MM.1S (cell line): ENCODE results near the gene FBH1.

ENCODE experiments used
- DNase-seq: peaks from one replicate; pipeline ENCODE4 v3.0.0-alpha.2; 2015
- H2AFZ ChIP-seq: fragments of 300-600 bp; sonication (generic); 2 replicates; pipeline ENCODE4 v1.6.0; 2016; ENCODE audit warnings: antibody characterized with exemption, low read length
- H3F3A ChIP-seq: fragments of 300-600 bp; sonication (generic); 2 replicates; pipeline ENCODE4 v1.6.1; 2016; ENCODE audit warnings: mild to moderate bottlenecking, antibody characterized with exemption, low read length, moderate library complexity, mixed read lengths; ENCODE audit not compliant: insufficient read depth
- H3K27ac ChIP-seq: fragments of 300-600 bp; sonication (generic); 2 replicates; pipeline ENCODE4 v1.5.1; 2016; ENCODE audit warnings: mild to moderate bottlenecking, low read length
- H3K27me3 ChIP-seq: fragments of 300-600 bp; sonication (generic); replicated peaks from 2 replicates; pipeline ENCODE4 v1.6.0; 2016; ENCODE audit warnings: low read length; ENCODE audit not compliant: insufficient read depth
- H3K36me3 ChIP-seq: fragments of 300-600 bp; sonication (generic); replicated peaks from 2 replicates; pipeline ENCODE4 v1.6.1; 2016; ENCODE audit warnings: mild to moderate bottlenecking, low read length, mixed read lengths; ENCODE audit not compliant: insufficient read depth
- H3K4me1 ChIP-seq: fragments of 300-600 bp; sonication (generic); 2 replicates; pipeline ENCODE4 v1.6.1; 2016; ENCODE audit warnings: low read length, mixed read lengths
- H3K4me2 ChIP-seq: fragments of 300-600 bp; sonication (generic); 2 replicates; pipeline ENCODE4 v1.6.0; 2016; ENCODE audit warnings: low read depth, low read length
- H3K4me3 ChIP-seq: fragments of 300-600 bp; sonication (generic); 2 replicates; pipeline ENCODE4 v1.5.1; 2016; ENCODE audit warnings: low read length, mixed read lengths
- H3K79me2 ChIP-seq: fragments of 300-600 bp; sonication (generic); 2 replicates; pipeline ENCODE4 v1.6.1; 2016; ENCODE audit warnings: mixed run types, low read length, mixed read lengths
- H3K9ac ChIP-seq: fragments of 300-600 bp; sonication (generic); 2 replicates; pipeline ENCODE4 v1.6.1; 2016; ENCODE audit warnings: low read length, mixed read lengths
- H3K9me2 ChIP-seq: fragments of 300-600 bp; sonication (generic); replicated peaks from 2 replicates; pipeline ENCODE4 v1.6.1; 2016; ENCODE audit warnings: mild to moderate bottlenecking, low read length, mixed read lengths; ENCODE audit not compliant: insufficient read depth
- H3K9me3 ChIP-seq: fragments of 300-600 bp; sonication (generic); replicated peaks from 2 replicates; pipeline ENCODE4 v1.6.1; 2016; ENCODE audit warnings: mild to moderate bottlenecking, low read length, mixed read lengths; ENCODE audit not compliant: insufficient read depth
- H4K20me1 ChIP-seq: fragments of 300-600 bp; sonication (generic); 2 replicates; pipeline ENCODE4 v1.6.1; 2016; ENCODE audit warnings: mild to moderate bottlenecking, low read length, moderate library complexity, mixed read lengths; ENCODE audit not compliant: insufficient read depth
- CTCF ChIP-seq: fragments of 300-600 bp; sonication (generic); IDR thresholded peaks from 2 replicates; pipeline ENCODE4 v1.5.1; 2016; ENCODE audit warnings: antibody characterized with exemption, low read length, mixed read lengths
- EZH2 ChIP-seq: fragments of 300-600 bp; sonication (generic); optimal IDR thresholded peaks from 2 replicates; pipeline ENCODE3; 2017; ENCODE audit warnings: low read depth, mild to moderate bottlenecking, antibody characterized with exemption, low read length, mixed read lengths
- EZH2phosphoT487 ChIP-seq: fragments of 300-600 bp; sonication (generic); IDR thresholded peaks from 2 replicates; pipeline ENCODE4 v1.6.1; 2018; ENCODE audit warnings: antibody characterized with exemption, low read length

FBH1 gene

GRCh38 chr10:5964736-5965135 lies 74.7 kb downstream of the FBH1 start:
- no peaks in the 10 kb centered on the region for H3K9me3 ChIP-seq
- no peaks in the 10 kb centered on the region for H4K20me1 ChIP-seq
- H3K36me3 ChIP-seq: no peaks in the 10 kb centered on the region
- H3K9ac ChIP-seq: no peak overlapping the region
- H3F3A ChIP-seq: no peaks in the 10 kb centered on the region
- TF ChIP-seq EZH2: no peak
- no peak for TF ChIP-seq EZH2phosphoT487
- TF ChIP-seq CTCF: no peak
- no peaks in the 10 kb centered on the region for H3K9me2 ChIP-seq
- H2AFZ ChIP-seq: no peak overlapping the region
- H3K27me3 ChIP-seq: no peaks in the 10 kb centered on the region
- no peak for DNase-seq
- H3K4me3 ChIP-seq: no peak overlapping the region
- H3K79me2 ChIP-seq: peaks cover 18% of the 10 kb centered on the region
- no peak overlapping the region for H3K4me2 ChIP-seq
- H3K4me1 ChIP-seq: no peaks in the 10 kb centered on the region
- no peak overlapping the region for H3K27ac ChIP-seq

- TF ChIP-seq EZH2phosphoT487 (no peak), EZH2 (no peak), CTCF (no peak)
- no peaks in the 10 kb centered on the region for H4K20me1 ChIP-seq
These were observed 75.2 kb downstream of the FBH1 start for GRCh38 chr10:5965266-5965665.

GRCh38 chr10:5968037-5968680 lies 78.1 kb downstream of the FBH1 start:
- no peak for DNase-seq
- TF ChIP-seq CTCF (no peak), EZH2 (no peak), EZH2phosphoT487 (no peak)
- no peak overlapping the region for H3K9ac ChIP-seq

More at GRCh38 chr10:5965266-5965665, 75.2 kb downstream of the FBH1 start:
- H3K27me3 ChIP-seq: no peaks in the 10 kb centered on the region
- H2AFZ ChIP-seq: no peak overlapping the region
- peaks cover 23% of the 10 kb centered on the region for H3K79me2 ChIP-seq
- no peak overlapping the region for H3K4me3 ChIP-seq
- H3F3A ChIP-seq: no peaks in the 10 kb centered on the region
- no peak for DNase-seq
- H3K9ac ChIP-seq: no peak overlapping the region
- no peaks in the 10 kb centered on the region for H3K4me1 ChIP-seq
- no peaks in the 10 kb centered on the region for H3K9me3 ChIP-seq
- no peaks in the 10 kb centered on the region for H3K9me2 ChIP-seq
- H3K27ac ChIP-seq: no peak overlapping the region
- H3K36me3 ChIP-seq: no peaks in the 10 kb centered on the region
- H3K4me2 ChIP-seq: no peak overlapping the region

More at GRCh38 chr10:5968037-5968680, 78.1 kb downstream of the FBH1 start:
- Histone ChIP-seq H3K4me3 (no peak overlapping the region), H3K4me1 (peaks cover 14% of the 10 kb centered on the region), H3K4me2 (no peak overlapping the region), H3K36me3 (no peaks in the 10 kb centered on the region), H3K27ac (no peak overlapping the region), H3K9me3 (no peaks in the 10 kb centered on the region), H3K27me3 (no peaks in the 10 kb centered on the region), H3K79me2 (peaks cover 49% of the 10 kb centered on the region), H4K20me1 (no peaks in the 10 kb centered on the region), H3K9me2 (no peaks in the 10 kb centered on the region), H2AFZ (no peak overlapping the region), H3F3A (no peaks in the 10 kb centered on the region)
